H9 (cell line): Measurements from ENCODE around the gene FGFR3. TPM values are rescaled to one million over a fixed set of nuclear protein-coding genes. Genes with fewer than 3 reads are reported as not detected.
A peak's percentile ranks its signal among the peaks of the same experiment; 100 is the strongest.

Source experiments
- DNase-seq: peaks from one replicate; pipeline ENCODE4 v3.0.0-alpha.2; 2017
- H2AFZ ChIP-seq: one replicate; pipeline ENCODE4 v1.6.1; 2013; ENCODE audit warnings: mild to moderate bottlenecking, low read length, control low read depth, moderate library complexity
- H2AK5ac ChIP-seq: 2 replicates; pipeline ENCODE4 v1.6.1; 2013; ENCODE audit warnings: low read length, control low read depth, mixed read lengths; ENCODE audit not compliant: insufficient read length
- H2BK120ac ChIP-seq: one replicate; pipeline ENCODE4 v1.6.1; 2013; ENCODE audit warnings: low read depth, mild to moderate bottlenecking, low read length, control low read depth, inconsistent platforms; ENCODE audit not compliant: poor library complexity, severe bottlenecking
- H2BK12ac ChIP-seq: 2 replicates; pipeline ENCODE4 v1.6.1; 2013; ENCODE audit warnings: low read length, control low read depth, mixed read lengths, low read depth; ENCODE audit not compliant: insufficient read length
- H2BK15ac ChIP-seq: 2 replicates; pipeline ENCODE4 v1.6.1; 2013; ENCODE audit warnings: low read depth, low read length, control low read depth
- H2BK20ac ChIP-seq: one replicate; pipeline ENCODE4 v1.6.1; 2013; ENCODE audit warnings: low read depth, mild to moderate bottlenecking, low read length, control low read depth, inconsistent platforms; ENCODE audit not compliant: poor library complexity, severe bottlenecking
- H2BK5ac ChIP-seq: 2 replicates; pipeline ENCODE4 v1.6.1; 2013; ENCODE audit warnings: low read length, control low read depth, mixed read lengths; ENCODE audit not compliant: insufficient read length
- H3K14ac ChIP-seq: 2 replicates; pipeline ENCODE4 v1.6.1; 2013; ENCODE audit warnings: low read length, control low read depth; ENCODE audit not compliant: insufficient read depth
- H3K18ac ChIP-seq: 2 replicates; pipeline ENCODE4 v1.6.1; 2013; ENCODE audit warnings: low read depth, mild to moderate bottlenecking, mixed read lengths, low read length, control low read depth; ENCODE audit not compliant: insufficient read length
- H3K23ac ChIP-seq: 2 replicates; pipeline ENCODE4 v1.6.1; 2013; ENCODE audit warnings: low read length, control low read depth, mixed read lengths, low read depth; ENCODE audit not compliant: insufficient read length
- H3K23me2 ChIP-seq: 2 replicates; pipeline ENCODE4 v1.6.1; 2013; ENCODE audit warnings: low read depth, mild to moderate bottlenecking, mixed read lengths, low read length, control low read depth; ENCODE audit not compliant: insufficient read length, poor library complexity, severe bottlenecking
- H3K27ac ChIP-seq: 2 replicates; pipeline ENCODE4 v1.5.1; 2013; ENCODE audit warnings: low read length, control low read depth, mixed read lengths, low read depth; ENCODE audit not compliant: insufficient read length
- H3K27me3 ChIP-seq: 2 replicates; pipeline ENCODE4 v1.6.1; 2013; ENCODE audit warnings: low read length, control low read depth, inconsistent platforms; ENCODE audit not compliant: insufficient read depth
- H3K4ac ChIP-seq: 2 replicates; pipeline ENCODE4 v1.6.1; 2013; ENCODE audit warnings: low read depth, mild to moderate bottlenecking, control low read depth, inconsistent platforms, low read length, moderate library complexity
- H3K4me1 ChIP-seq: 2 replicates; pipeline ENCODE4 v1.6.1; 2013; ENCODE audit warnings: low read length, control low read depth, inconsistent platforms; ENCODE audit not compliant: insufficient read depth
- H3K4me2 ChIP-seq: 2 replicates; pipeline ENCODE4 v1.6.1; 2013; ENCODE audit warnings: low read length, control low read depth, mixed read lengths; ENCODE audit not compliant: insufficient read length, insufficient read depth
- H3K56ac ChIP-seq: 2 replicates; pipeline ENCODE4 v1.6.1; 2013; ENCODE audit warnings: low read depth, mild to moderate bottlenecking, mixed read lengths, low read length, control low read depth; ENCODE audit not compliant: insufficient read length
- H3K79me1 ChIP-seq: 2 replicates; pipeline ENCODE4 v1.6.1; 2013; ENCODE audit warnings: low read depth, mild to moderate bottlenecking, moderate library complexity, low read length, control low read depth, inconsistent platforms; ENCODE audit not compliant: insufficient read depth, poor library complexity, severe bottlenecking
- H3K79me2 ChIP-seq: 2 replicates; pipeline ENCODE4 v1.6.1; 2013; ENCODE audit warnings: low read length, control low read depth, inconsistent platforms; ENCODE audit not compliant: insufficient read depth
- H3K9ac ChIP-seq: 2 replicates; pipeline ENCODE4 v1.6.1; 2013; ENCODE audit warnings: low read length, control low read depth, mixed read lengths; ENCODE audit not compliant: insufficient read length; ENCODE audit errors: extremely low read depth
- H3K9me3 ChIP-seq: one replicate; pipeline ENCODE4 v1.6.1; 2013; ENCODE audit warnings: low read depth, low read length, inconsistent platforms; ENCODE audit not compliant: control insufficient read depth
- H3T11ph ChIP-seq: one replicate; pipeline ENCODE4 v1.6.1; 2013; ENCODE audit warnings: mild to moderate bottlenecking, low read length, control low read depth, inconsistent platforms
- H4K20me1 ChIP-seq: one replicate; pipeline ENCODE4 v1.6.1; 2013; ENCODE audit not compliant: control insufficient read depth, insufficient read length, insufficient read depth
- H4K5ac ChIP-seq: 2 replicates; pipeline ENCODE4 v1.6.1; 2013; ENCODE audit warnings: low read depth, mild to moderate bottlenecking, mixed read lengths, low read length, control low read depth; ENCODE audit not compliant: insufficient read length
- H4K8ac ChIP-seq: replicated peaks from 2 replicates; pipeline ENCODE4 v1.6.1; 2013; ENCODE audit warnings: low read length, control low read depth, mixed read lengths, low read depth; ENCODE audit not compliant: insufficient read length
- H4K91ac ChIP-seq: 2 replicates; pipeline ENCODE4 v1.6.1; 2013; ENCODE audit warnings: low read depth, mild to moderate bottlenecking, moderate library complexity, mixed read lengths, low read length, control low read depth; ENCODE audit not compliant: insufficient read length
- H3K27ac Mint-ChIP-seq, 3 experiments: 2 replicates in 2 of 3; 3 replicates in 1 of 3; pipeline ENCODE4 v1.8.0; 2020 to 2021; ENCODE audit warnings: mixed read lengths in 3 of 3, mild to moderate bottlenecking in 1 of 3, moderate library complexity in 1 of 3
- H3K27me3 Mint-ChIP-seq: 2 replicates; pipeline ENCODE4 v1.8.0; 2021; ENCODE audit warnings: low read depth, mild to moderate bottlenecking, moderate library complexity, mixed read lengths
- H3K36me3 Mint-ChIP-seq, 3 experiments: 2 replicates in 2 of 3; 3 replicates in 1 of 3; pipeline ENCODE4 v1.8.0; 2020 to 2021; ENCODE audit warnings: low read depth in 3 of 3, mixed read lengths in 3 of 3; ENCODE audit not compliant: insufficient read depth in 1 of 3
- H3K4me1 Mint-ChIP-seq, 2 experiments: 2 replicates each; pipeline ENCODE4 v1.8.0; 2020; ENCODE audit warnings: mixed read lengths in 2 of 2
- H3K4me3 Mint-ChIP-seq, 2 experiments: 2 replicates in 1 of 2; 3 replicates in 1 of 2; pipeline ENCODE4 v1.8.0; 2020 to 2021; ENCODE audit warnings: mild to moderate bottlenecking in 2 of 2, mixed read lengths in 2 of 2, moderate library complexity in 1 of 2
- H3K9me3 Mint-ChIP-seq, 2 experiments: 2 replicates in 1 of 2; 3 replicates in 1 of 2; pipeline ENCODE4 v1.8.0; 2020; ENCODE audit warnings: mild to moderate bottlenecking in 2 of 2, mixed read lengths in 2 of 2, moderate library complexity in 1 of 2
- CTCF ChIP-seq: fragments of 200-600 bp; sonication (generic); conservative IDR thresholded peaks from 3 replicates; pipeline ENCODE4 v1.8.0; 2021; ENCODE audit warnings: antibody characterized with exemption, mild to moderate bottlenecking
- WGBS: extraction: QIAGEN DNeasy Blood & Tissue Kit; methylation state at CpG from one replicate; pipeline ENCODE4 v1.1.7; 2013; ENCODE audit warnings: missing lambda C conversion rate, low lambda C conversion rate, mixed read lengths; ENCODE audit not compliant: insufficient read length; ENCODE audit errors: extremely low coverage; 5-methylcytosine and 5-hydroxymethylcytosine counted together
- total RNA-seq: library from RNA; stranded (reverse); gene quantifications from 2 replicates; pipeline ENCODE4 v1.2.1, GENCODE V29; 2021

Gene FGFR3
- total RNA-seq, 1 experiment from 2014 or later = 75.7 TPM

GRCh38 chr4:1799387-1800375 lies 6.6 kb downstream of the FGFR3 start:
- H3K79me1 ChIP-seq = no peaks in the 10 kb centered on the region
- no peaks in the 10 kb centered on the region for H3K23me2 ChIP-seq
- no peaks in the 10 kb centered on the region for H3K4me1 ChIP-seq
- no peak overlapping the region for H2AFZ ChIP-seq
- Mint-ChIP-seq H3K4me1 (peaks cover 0 to 11% of the 10 kb centered on the region in 2 experiments; a peak in 1 of 4 replicates), H3K27ac (peak overlapping the region in 2 of 3 experiments; percentile 32 to 85; a peak in 1 of 7 replicates), H3K27me3 (peaks cover 4% of the 10 kb centered on the region), H3K4me3 (no peak overlapping the region), H3K9me3 (no peaks in the 10 kb centered on the region), H3K36me3 (peaks cover 1 to 44% (median 33%) of the 10 kb centered on the region in 3 experiments; a peak in 5 of 7 replicates)
- no peak for TF ChIP-seq CTCF
- no peak overlapping the region for H2BK15ac ChIP-seq
- H3K9ac ChIP-seq = no peak overlapping the region
- H2BK20ac ChIP-seq = no peak overlapping the region
- H3K27me3 ChIP-seq = no peaks in the 10 kb centered on the region; the same call in 1 of the 2 replicates
- H3K79me2 ChIP-seq = no peaks in the 10 kb centered on the region
- H3K14ac ChIP-seq = no peak overlapping the region
- no peaks in the 10 kb centered on the region for H3K9me3 ChIP-seq
- H4K5ac ChIP-seq = no peak overlapping the region
- H3K56ac ChIP-seq = no peak overlapping the region
- H4K91ac ChIP-seq = no peak overlapping the region
- no peak overlapping the region for H3K27ac ChIP-seq
- H3K18ac ChIP-seq = no peak overlapping the region
- no peak for DNase-seq
- no peak overlapping the region for H2BK5ac ChIP-seq
- H2BK12ac ChIP-seq = no peak overlapping the region
- H2AK5ac ChIP-seq = no peak overlapping the region
- no peak overlapping the region for H3K23ac ChIP-seq
- no peak overlapping the region for H3T11ph ChIP-seq
- H3K4ac ChIP-seq = no peak overlapping the region
- no peak overlapping the region for H2BK120ac ChIP-seq
- no peak overlapping the region for H3K4me2 ChIP-seq
- H4K8ac ChIP-seq = no peak overlapping the region
- H4K20me1 ChIP-seq = no peaks in the 10 kb centered on the region
- WGBS = no CpG with 5 or more reads among the region's 41 CpGs
